Liver (tissue), 3 donors: Measurements from ENCODE around the gene ING3.

ENCODE experiments used
- CTCF ChIP-seq: fragments of 150-350 bp; IDR thresholded peaks from 2 replicates; pipeline ENCODE4 v1.5.1; 2017; ENCODE audit warnings: improper control_type of control experiment, low read depth, low read length; ENCODE audit not compliant: missing input control
- FOXA1 ChIP-seq: IDR thresholded peaks from 2 replicates; pipeline ENCODE4 v1.6.1; 2016; ENCODE audit warnings: antibody characterized with exemption
- GABPA ChIP-seq, 2 donors: IDR thresholded peaks in 1 of 2; conservative IDR thresholded peaks in 1 of 2; 2 replicates each; pipeline ENCODE4 v1.6.1; 2016; ENCODE audit warnings: antibody characterized with exemption in 2 of 2, mild to moderate bottlenecking in 1 of 2, moderate library complexity in 1 of 2
- HNF4A ChIP-seq, 2 donors: conservative IDR thresholded peaks; 2 replicates each; pipeline ENCODE4 v1.6.1; 2016; ENCODE audit warnings: antibody characterized with exemption in 2 of 2, mild to moderate bottlenecking in 2 of 2
- JUND ChIP-seq, 2 donors: IDR thresholded peaks; 2 replicates each; pipeline ENCODE4 v1.6.1; 2016; ENCODE audit warnings: antibody characterized with exemption in 2 of 2
- RAD21 ChIP-seq, 2 donors: IDR thresholded peaks; 2 replicates each; pipeline ENCODE4 v1.6.1; 2016; ENCODE audit warnings: antibody characterized with exemption in 2 of 2, mild to moderate bottlenecking in 2 of 2
- REST ChIP-seq: IDR thresholded peaks from 2 replicates; pipeline ENCODE4 v1.6.1; 2016; ENCODE audit warnings: antibody characterized with exemption, mild to moderate bottlenecking
- TAF1 ChIP-seq: conservative IDR thresholded peaks from 2 replicates; pipeline ENCODE4 v1.6.1; 2016; ENCODE audit warnings: antibody characterized with exemption, mild to moderate bottlenecking
- YY1 ChIP-seq: IDR thresholded peaks from 2 replicates; pipeline ENCODE4 v1.6.1; 2016; ENCODE audit warnings: antibody characterized with exemption, mild to moderate bottlenecking
- ZBTB33 ChIP-seq: IDR thresholded peaks from 2 replicates; pipeline ENCODE4 v1.6.1; 2016; ENCODE audit warnings: antibody characterized with exemption
- TF ChIP-seq, protein P1 (sequence below): IDR thresholded peaks from 2 replicates; pipeline ENCODE4 v1.6.1; 2016; ENCODE audit warnings: antibody characterized with exemption
- donor health status: healthy.
- donor health status: healthy.

GRCh38 chr7:121011401-121011800 lies 60.8 kb downstream of the ING3 start:
- TF ChIP-seq ZBTB33 (no peak), CTCF (no peak), TAF1 (no peak), RAD21 (IDR thresholded peaks at IDR 0.05) (no peak), HNF4A (conservative IDR thresholded peaks at IDR 0.05) (no peak), REST (no peak), JUND (IDR thresholded peaks at IDR 0.05) (no peak), FOXA1 (no peak), YY1 (no peak), GABPA (IDR thresholded peaks at IDR 0.05 in 1 of 2, conservative IDR thresholded peaks at IDR 0.05 in 1 of 2) (no peak)
- TF ChIP-seq, protein P1, sequence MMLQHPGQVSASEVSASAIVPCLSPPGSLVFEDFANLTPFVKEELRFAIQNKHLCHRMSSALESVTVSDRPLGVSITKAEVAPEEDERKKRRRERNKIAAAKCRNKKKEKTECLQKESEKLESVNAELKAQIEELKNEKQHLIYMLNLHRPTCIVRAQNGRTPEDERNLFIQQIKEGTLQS = no peak
